ENCODE measurements around the gene SNX9.

The SNX9 gene

GRCh38 chr6:157941101-157941863 lies 118.2 kb downstream of the SNX9 start:
- Histone ChIP-seq H2BK5ac (ENCODE audit: low read length) (no peak overlapping the region), H3K4me3 (ENCODE audit: low read length) (no peak overlapping the region), H3K79me2 (ENCODE audit: control insufficient read depth, insufficient read depth, low read length) (no peaks in the 10 kb centered on the region), H3K9ac (ENCODE audit: low read length) (no peak overlapping the region), H3K4me1 (ENCODE audit: control insufficient read depth, low read depth, low read length) (no peaks in the 10 kb centered on the region), H3K4me2 (ENCODE audit: low read length) (no peak overlapping the region), H4K8ac (ENCODE audit: low read depth, low read length) (no peak overlapping the region), H3K36me3 (ENCODE audit: control insufficient read depth, insufficient read depth, low read length) (peaks cover 12% of the 10 kb centered on the region), H4K5ac (ENCODE audit: low read length) (no peak overlapping the region), H3K79me1 (ENCODE audit: low read length) (no peaks in the 10 kb centered on the region), H3K18ac (ENCODE audit: low read length) (no peak overlapping the region), H2AK5ac (ENCODE audit: low read length) (no peak overlapping the region), H3K4ac (ENCODE audit: low read depth, low read length) (no peak overlapping the region), H3K27me3 (ENCODE audit: insufficient read depth, low read length, poor library complexity) (no peaks in the 10 kb centered on the region), H2BK15ac (replicated peaks; ENCODE audit: low read depth) (no peak overlapping the region), H3K27ac (ENCODE audit: low read depth, low read length) (no peak overlapping the region), H2BK120ac (ENCODE audit: low read depth, low read length) (no peak overlapping the region), H3K23ac (ENCODE audit: low read length) (no peak overlapping the region), H3K56ac (ENCODE audit: low read length) (no peak overlapping the region)
- no CpG with 5 or more reads among the region's 13 CpGs for WGBS (ENCODE audit: extremely low coverage, insufficient coverage, low lambda C conversion rate)
- no peak for DNase-seq

- H3K56ac ChIP-seq (ENCODE audit: low read length): no peak overlapping the region
- no peak overlapping the region for H4K5ac ChIP-seq (ENCODE audit: low read length)
- WGBS (ENCODE audit: extremely low coverage, insufficient coverage, low lambda C conversion rate): no CpG with 5 or more reads among the region's 14 CpGs
- no peak overlapping the region for H2AK5ac ChIP-seq (ENCODE audit: low read length)
- H3K36me3 ChIP-seq (ENCODE audit: control insufficient read depth, insufficient read depth, low read length): peaks cover 12% of the 10 kb centered on the region
- H3K4me3 ChIP-seq (ENCODE audit: low read length): no peak overlapping the region
- H3K27ac ChIP-seq (ENCODE audit: low read depth, low read length): no peak overlapping the region
- no peak overlapping the region for H3K9ac ChIP-seq (ENCODE audit: low read length)
- no peaks in the 10 kb centered on the region for H3K4me1 ChIP-seq (ENCODE audit: control insufficient read depth, low read depth, low read length)
- no peak overlapping the region for H3K23ac ChIP-seq (ENCODE audit: low read length)
- H3K18ac ChIP-seq (ENCODE audit: low read length): no peak overlapping the region
- H3K79me1 ChIP-seq (ENCODE audit: low read length): no peaks in the 10 kb centered on the region
- H3K79me2 ChIP-seq (ENCODE audit: control insufficient read depth, insufficient read depth, low read length): no peaks in the 10 kb centered on the region
- H3K27me3 ChIP-seq (ENCODE audit: insufficient read depth, low read length, poor library complexity): no peaks in the 10 kb centered on the region
- no peak overlapping the region for H3K4ac ChIP-seq (ENCODE audit: low read depth, low read length)
- no peak overlapping the region for H3K4me2 ChIP-seq (ENCODE audit: low read length)
- H2BK5ac ChIP-seq (ENCODE audit: low read length): no peak overlapping the region
- no peak overlapping the region for H2BK15ac ChIP-seq (replicated peaks; ENCODE audit: low read depth)
- no peak overlapping the region for H4K8ac ChIP-seq (ENCODE audit: low read depth, low read length)
- DNase-seq: no peak
- H2BK120ac ChIP-seq (ENCODE audit: low read depth, low read length): no peak overlapping the region
These were observed 119.3 kb downstream of the SNX9 start for GRCh38 chr6:157942351-157942750.

- H3K27ac ChIP-seq (ENCODE audit: low read depth, low read length): no peak overlapping the region
- no peaks in the 10 kb centered on the region for H3K79me1 ChIP-seq (ENCODE audit: low read length)
- H2AK5ac ChIP-seq (ENCODE audit: low read length): no peak overlapping the region
- H3K79me2 ChIP-seq (ENCODE audit: control insufficient read depth, insufficient read depth, low read length): no peaks in the 10 kb centered on the region
- no peaks in the 10 kb centered on the region for H3K27me3 ChIP-seq (ENCODE audit: insufficient read depth, low read length, poor library complexity)
- no peak overlapping the region for H3K18ac ChIP-seq (ENCODE audit: low read length)
- no peak overlapping the region for H3K4me3 ChIP-seq (ENCODE audit: low read length)
- no peak overlapping the region for H3K4ac ChIP-seq (ENCODE audit: low read depth, low read length)
- H3K36me3 ChIP-seq (ENCODE audit: control insufficient read depth, insufficient read depth, low read length): peaks cover 12% of the 10 kb centered on the region
- H3K4me1 ChIP-seq (ENCODE audit: control insufficient read depth, low read depth, low read length): no peaks in the 10 kb centered on the region
- H2BK15ac ChIP-seq (replicated peaks; ENCODE audit: low read depth): no peak overlapping the region
- H3K56ac ChIP-seq (ENCODE audit: low read length): no peak overlapping the region
- H2BK5ac ChIP-seq (ENCODE audit: low read length): no peak overlapping the region
- DNase-seq: no peak
- no peak overlapping the region for H4K5ac ChIP-seq (ENCODE audit: low read length)
- H3K23ac ChIP-seq (ENCODE audit: low read length): no peak overlapping the region
- H3K4me2 ChIP-seq (ENCODE audit: low read length): no peak overlapping the region
- no peak overlapping the region for H4K8ac ChIP-seq (ENCODE audit: low read depth, low read length)
- no CpG with 5 or more reads among the region's 16 CpGs for WGBS (ENCODE audit: extremely low coverage, insufficient coverage, low lambda C conversion rate)
- no peak overlapping the region for H3K9ac ChIP-seq (ENCODE audit: low read length)
- H2BK120ac ChIP-seq (ENCODE audit: low read depth, low read length): no peak overlapping the region
These were observed 120.4 kb downstream of the SNX9 start for GRCh38 chr6:157943249-157943963.

GRCh38 chr6:157943964-157944283 lies 120.9 kb downstream of the SNX9 start:
- DNase-seq: no peak
- H3K18ac ChIP-seq (ENCODE audit: low read length): no peak overlapping the region

GRCh38 chr6:157944983-157945931 lies 122.2 kb downstream of the SNX9 start:
- Histone ChIP-seq H3K36me3 (ENCODE audit: control insufficient read depth, insufficient read depth, low read length) (peaks cover 11% of the 10 kb centered on the region), H2BK15ac (replicated peaks; ENCODE audit: low read depth) (no peak overlapping the region), H3K4me2 (ENCODE audit: low read length) (no peak overlapping the region), H3K27me3 (ENCODE audit: insufficient read depth, low read length, poor library complexity) (no peaks in the 10 kb centered on the region), H3K18ac (ENCODE audit: low read length) (no peak overlapping the region), H2BK5ac (ENCODE audit: low read length) (no peak overlapping the region), H3K27ac (ENCODE audit: low read depth, low read length) (no peak overlapping the region), H4K8ac (ENCODE audit: low read depth, low read length) (no peak overlapping the region), H2BK120ac (ENCODE audit: low read depth, low read length) (no peak overlapping the region), H3K9ac (ENCODE audit: low read length) (no peak overlapping the region), H3K4ac (ENCODE audit: low read depth, low read length) (no peak overlapping the region), H3K4me3 (ENCODE audit: low read length) (no peak overlapping the region), H4K5ac (ENCODE audit: low read length) (no peak overlapping the region), H3K79me2 (ENCODE audit: control insufficient read depth, insufficient read depth, low read length) (no peaks in the 10 kb centered on the region), H2AK5ac (ENCODE audit: low read length) (no peak overlapping the region), H3K4me1 (ENCODE audit: control insufficient read depth, low read depth, low read length) (no peaks in the 10 kb centered on the region), H3K79me1 (ENCODE audit: low read length) (no peaks in the 10 kb centered on the region), H3K56ac (ENCODE audit: low read length) (no peak overlapping the region), H3K23ac (ENCODE audit: low read length) (no peak overlapping the region)
- DNase-seq: no peak
- no CpG with 5 or more reads among the region's 14 CpGs for WGBS (ENCODE audit: extremely low coverage, insufficient coverage, low lambda C conversion rate)

More at GRCh38 chr6:157943964-157944283, 120.9 kb downstream of the SNX9 start:
- no peak overlapping the region for H4K5ac ChIP-seq (ENCODE audit: low read length)
- H3K4me3 ChIP-seq (ENCODE audit: low read length): no peak overlapping the region
- H3K4me2 ChIP-seq (ENCODE audit: low read length): no peak overlapping the region
- no peaks in the 10 kb centered on the region for H3K79me2 ChIP-seq (ENCODE audit: control insufficient read depth, insufficient read depth, low read length)
- peaks cover 12% of the 10 kb centered on the region for H3K36me3 ChIP-seq (ENCODE audit: control insufficient read depth, insufficient read depth, low read length)
- H3K4ac ChIP-seq (ENCODE audit: low read depth, low read length): no peak overlapping the region
- H3K79me1 ChIP-seq (ENCODE audit: low read length): no peaks in the 10 kb centered on the region
- no peak overlapping the region for H2BK5ac ChIP-seq (ENCODE audit: low read length)
- H3K56ac ChIP-seq (ENCODE audit: low read length): no peak overlapping the region
- no peak overlapping the region for H2BK15ac ChIP-seq (replicated peaks; ENCODE audit: low read depth)
- H3K4me1 ChIP-seq (ENCODE audit: control insufficient read depth, low read depth, low read length): no peaks in the 10 kb centered on the region
- H4K8ac ChIP-seq (ENCODE audit: low read depth, low read length): no peak overlapping the region
- no peak overlapping the region for H2AK5ac ChIP-seq (ENCODE audit: low read length)
- no peak overlapping the region for H2BK120ac ChIP-seq (ENCODE audit: low read depth, low read length)
- no peak overlapping the region for H3K27ac ChIP-seq (ENCODE audit: low read depth, low read length)
- no peak overlapping the region for H3K23ac ChIP-seq (ENCODE audit: low read length)
- no peaks in the 10 kb centered on the region for H3K27me3 ChIP-seq (ENCODE audit: insufficient read depth, low read length, poor library complexity)
- WGBS (ENCODE audit: extremely low coverage, insufficient coverage, low lambda C conversion rate): no CpG with 5 or more reads among the region's 15 CpGs
- no peak overlapping the region for H3K9ac ChIP-seq (ENCODE audit: low read length)
